Panc1 (cell line): Measurements from ENCODE around the gene THEM4. TPM values are rescaled to one million over a fixed set of nuclear protein-coding genes. Genes with fewer than 3 reads are reported as not detected.

Source experiments
- ATAC-seq: fragments of 200-7000 bp; cut with Tn5 transposase; 2 replicates; pipeline ENCODE4 v1.9.1; 2020; ENCODE audit warnings: mild to moderate bottlenecking, moderate library complexity
- BruUV-seq: library from RNA; stranded (reverse); fragments of 400-500 nt; replicated peaks from 2 replicates; lab custom pipeline; 2021; lab: Mats Ljungman, UMichigan
- CTCF ChIA-PET: fragments of 300-600 bp; sonication (Branson Sonifier 250); formaldehyde crosslinking; loops from one replicate; lab custom pipeline; 2022; ENCODE audit warnings: antibody characterized with exemption; lab: Charles Lee
- POLR2A ChIA-PET: fragments of 300-600 bp; sonication (Branson Sonifier 250); formaldehyde crosslinking; loops from one replicate; lab custom pipeline; 2022; ENCODE audit warnings: antibody characterized with exemption; lab: Charles Lee
- DNase-seq: peaks from one replicate; pipeline ENCODE4 v3.0.0-alpha.2; 2010; ENCODE audit warnings: low read depth, low spot score
- H3K27ac ChIP-seq: 2 replicates; pipeline ENCODE4 v1.5.1; 2011; ENCODE audit warnings: mild to moderate bottlenecking, low read length, inconsistent platforms
- H3K27me3 ChIP-seq: fragments of 200-500 bp; sonication (Bioruptor generic); 2 replicates; pipeline ENCODE4 v1.6.0; 2014; ENCODE audit warnings: low read length, inconsistent platforms; ENCODE audit not compliant: control insufficient read depth, insufficient read depth
- H3K36me3 ChIP-seq: fragments of 200-500 bp; sonication (Bioruptor generic); 2 replicates; pipeline ENCODE4 v1.5.1; 2014; ENCODE audit warnings: inconsistent platforms, mild to moderate bottlenecking, low read length, moderate library complexity; ENCODE audit not compliant: control insufficient read depth, insufficient read depth
- H3K4me1 ChIP-seq: 2 replicates; pipeline ENCODE4 v1.5.1; 2011; ENCODE audit warnings: inconsistent platforms, mild to moderate bottlenecking, low read length, moderate library complexity; ENCODE audit not compliant: control insufficient read depth, insufficient read depth
- H3K4me3 ChIP-seq, 2 experiments: 2 replicates each; pipeline ENCODE4 v1.5.1; 2011 to 2012; ENCODE audit warnings: low read depth in 2 of 2, low read length in 2 of 2, mild to moderate bottlenecking in 2 of 2, inconsistent platforms in 1 of 2, moderate library complexity in 1 of 2
- H3K9me3 ChIP-seq: fragments of 200-500 bp; sonication (Bioruptor generic); 2 replicates; pipeline ENCODE4 v1.5.1; 2014; ENCODE audit warnings: low read depth, mild to moderate bottlenecking, inconsistent platforms, low read length, moderate library complexity; ENCODE audit not compliant: control insufficient read depth, insufficient read depth
- POLR2AphosphoS5 ChIP-seq: IDR thresholded peaks from 2 replicates; pipeline ENCODE4 v1.6.1; 2012; ENCODE audit warnings: mild to moderate bottlenecking, low read depth, low read length, moderate library complexity
- SIN3A ChIP-seq: IDR thresholded peaks from 2 replicates; pipeline ENCODE4 v1.6.1; 2012; ENCODE audit warnings: low read depth, mild to moderate bottlenecking, low read length, moderate library complexity, borderline replicate concordance; ENCODE audit not compliant: insufficient read depth
- TCF7L2 ChIP-seq: IDR thresholded peaks from 2 replicates; pipeline ENCODE4 v1.6.1; 2011; ENCODE audit warnings: mild to moderate bottlenecking, low read depth, low read length, inconsistent platforms
- in situ Hi-C: cut with HindIII; loops from 2 replicates; pipeline ENCODE4 v1.10.0; 2016; ENCODE audit warnings: low sequenced_read_pairs, low pct_unique_long_range_greater_than_20kb
- intact Hi-C: fragments of 100-400 bp; cut with micrococcal nuclease; formaldehyde crosslinking; loops from one replicate; pipeline ENCODE4 v1.10.0; 2022; ENCODE audit not compliant: unreplicated experiment
- total RNA-seq: library from RNA; stranded (reverse); gene quantifications from one replicate; pipeline ENCODE4 v1.2.1, GENCODE V29; 2021; ENCODE audit not compliant: unreplicated experiment
- TF ChIP-seq, protein P1 (sequence below), 2 experiments: IDR thresholded peaks; 2 replicates each; pipeline ENCODE4 v1.6.1; 2011 to 2012; ENCODE audit warnings: low read depth in 2 of 2, control low read depth in 1 of 2, low read length in 1 of 2, mild to moderate bottlenecking in 1 of 2, moderate library complexity in 1 of 2; ENCODE audit not compliant: insufficient read depth in 1 of 2
- TF ChIP-seq, protein P2 (sequence below): fragments of 450-650 bp; IDR thresholded peaks from 2 replicates; pipeline ENCODE4 v1.5.1; 2017; ENCODE audit warnings: mild to moderate bottlenecking

THEM4 gene
- total RNA-seq, 1 experiment from 2014 or later, result 21.8 TPM

DNA sequence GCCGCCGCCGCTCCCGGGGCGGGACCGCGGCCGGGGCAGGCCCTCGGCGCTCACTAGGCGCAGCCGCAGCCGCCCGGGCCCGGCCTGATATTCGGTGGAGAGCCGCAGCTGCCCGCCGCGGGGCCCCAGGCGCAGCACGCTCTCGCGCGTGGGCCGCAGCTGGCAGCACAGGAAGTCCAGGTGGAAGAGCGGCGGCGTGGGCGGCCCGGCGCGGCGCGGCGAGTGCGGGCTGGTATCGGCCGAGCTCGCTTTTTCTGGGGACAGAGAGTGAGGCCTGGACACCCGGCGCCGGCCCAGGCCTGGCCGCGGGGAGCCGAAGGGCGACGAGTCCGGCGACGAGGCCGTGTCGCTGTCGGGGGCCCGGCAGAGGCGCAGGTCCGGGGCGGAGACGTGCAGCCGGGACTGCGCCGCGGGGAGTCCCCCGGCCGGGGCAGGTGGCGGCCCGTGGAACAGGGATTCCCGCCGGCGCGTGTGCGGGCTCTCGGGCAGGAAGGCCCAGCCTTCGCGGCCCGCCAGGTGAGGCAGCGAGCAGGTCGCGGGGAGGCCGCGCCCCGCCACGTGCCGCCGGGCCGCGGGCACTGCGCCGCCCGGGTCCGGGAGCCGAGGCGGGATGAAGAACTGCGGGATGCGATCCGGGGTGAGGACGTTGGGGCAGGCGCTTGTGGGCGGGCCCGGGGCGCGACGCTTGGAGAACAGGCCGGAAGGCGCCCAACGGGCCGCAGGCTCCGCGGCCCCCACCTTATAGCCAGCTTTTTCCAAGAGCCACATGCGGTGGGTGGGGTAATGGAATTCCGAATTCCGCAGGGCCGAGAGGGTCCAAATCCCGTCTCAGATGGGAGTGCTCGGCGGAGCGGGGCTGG lies 70.9 kb downstream of the THEM4 start:
- Histone ChIP-seq H3K36me3 (no peaks in the 10 kb centered on the region), H3K27me3 (no peaks in the 10 kb centered on the region), H3K9me3 (no peaks in the 10 kb centered on the region), H3K4me3 (no peak overlapping the region), H3K27ac (no peak overlapping the region), H3K4me1 (peaks cover 10% of the 10 kb centered on the region)
- CTCF ChIA-PET, result interaction anchor here (0.6 kb wide), 1 partner anchor 170 kb away, joined by 3 read pairs; no protein-coding TSS in a partner anchor
- POLR2A ChIA-PET, result no interaction called here
- BruUV-seq, result no TSS peak
- TF ChIP-seq, protein P1, sequence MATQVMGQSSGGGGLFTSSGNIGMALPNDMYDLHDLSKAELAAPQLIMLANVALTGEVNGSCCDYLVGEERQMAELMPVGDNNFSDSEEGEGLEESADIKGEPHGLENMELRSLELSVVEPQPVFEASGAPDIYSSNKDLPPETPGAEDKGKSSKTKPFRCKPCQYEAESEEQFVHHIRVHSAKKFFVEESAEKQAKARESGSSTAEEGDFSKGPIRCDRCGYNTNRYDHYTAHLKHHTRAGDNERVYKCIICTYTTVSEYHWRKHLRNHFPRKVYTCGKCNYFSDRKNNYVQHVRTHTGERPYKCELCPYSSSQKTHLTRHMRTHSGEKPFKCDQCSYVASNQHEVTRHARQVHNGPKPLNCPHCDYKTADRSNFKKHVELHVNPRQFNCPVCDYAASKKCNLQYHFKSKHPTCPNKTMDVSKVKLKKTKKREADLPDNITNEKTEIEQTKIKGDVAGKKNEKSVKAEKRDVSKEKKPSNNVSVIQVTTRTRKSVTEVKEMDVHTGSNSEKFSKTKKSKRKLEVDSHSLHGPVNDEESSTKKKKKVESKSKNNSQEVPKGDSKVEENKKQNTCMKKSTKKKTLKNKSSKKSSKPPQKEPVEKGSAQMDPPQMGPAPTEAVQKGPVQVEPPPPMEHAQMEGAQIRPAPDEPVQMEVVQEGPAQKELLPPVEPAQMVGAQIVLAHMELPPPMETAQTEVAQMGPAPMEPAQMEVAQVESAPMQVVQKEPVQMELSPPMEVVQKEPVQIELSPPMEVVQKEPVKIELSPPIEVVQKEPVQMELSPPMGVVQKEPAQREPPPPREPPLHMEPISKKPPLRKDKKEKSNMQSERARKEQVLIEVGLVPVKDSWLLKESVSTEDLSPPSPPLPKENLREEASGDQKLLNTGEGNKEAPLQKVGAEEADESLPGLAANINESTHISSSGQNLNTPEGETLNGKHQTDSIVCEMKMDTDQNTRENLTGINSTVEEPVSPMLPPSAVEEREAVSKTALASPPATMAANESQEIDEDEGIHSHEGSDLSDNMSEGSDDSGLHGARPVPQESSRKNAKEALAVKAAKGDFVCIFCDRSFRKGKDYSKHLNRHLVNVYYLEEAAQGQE (IDR thresholded peaks at IDR 0.05; ENCODE audit: insufficient read depth in 1 of 2, low read depth in 2 of 2, low read length in 1 of 2), result no peak
- TF ChIP-seq POLR2AphosphoS5 (no peak), TCF7L2 (no peak), SIN3A (no peak)
- TF ChIP-seq, protein P2, sequence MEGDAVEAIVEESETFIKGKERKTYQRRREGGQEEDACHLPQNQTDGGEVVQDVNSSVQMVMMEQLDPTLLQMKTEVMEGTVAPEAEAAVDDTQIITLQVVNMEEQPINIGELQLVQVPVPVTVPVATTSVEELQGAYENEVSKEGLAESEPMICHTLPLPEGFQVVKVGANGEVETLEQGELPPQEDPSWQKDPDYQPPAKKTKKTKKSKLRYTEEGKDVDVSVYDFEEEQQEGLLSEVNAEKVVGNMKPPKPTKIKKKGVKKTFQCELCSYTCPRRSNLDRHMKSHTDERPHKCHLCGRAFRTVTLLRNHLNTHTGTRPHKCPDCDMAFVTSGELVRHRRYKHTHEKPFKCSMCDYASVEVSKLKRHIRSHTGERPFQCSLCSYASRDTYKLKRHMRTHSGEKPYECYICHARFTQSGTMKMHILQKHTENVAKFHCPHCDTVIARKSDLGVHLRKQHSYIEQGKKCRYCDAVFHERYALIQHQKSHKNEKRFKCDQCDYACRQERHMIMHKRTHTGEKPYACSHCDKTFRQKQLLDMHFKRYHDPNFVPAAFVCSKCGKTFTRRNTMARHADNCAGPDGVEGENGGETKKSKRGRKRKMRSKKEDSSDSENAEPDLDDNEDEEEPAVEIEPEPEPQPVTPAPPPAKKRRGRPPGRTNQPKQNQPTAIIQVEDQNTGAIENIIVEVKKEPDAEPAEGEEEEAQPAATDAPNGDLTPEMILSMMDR, result no peak
- no peak for DNase-seq
- intact Hi-C loops (loop anchor here (10.0 kb wide), 3 partner anchors 144 to 394 kb away; no protein-coding TSS in a partner anchor), in situ Hi-C loops (no loop called here)
- no peak for ATAC-seq

GRCh38 chr1:151837884-151838221 lies 71.5 kb downstream of the THEM4 start:
- TF ChIP-seq, protein P1 (IDR thresholded peaks at IDR 0.05; ENCODE audit: insufficient read depth in 1 of 2, low read depth in 2 of 2, low read length in 1 of 2), result no peak
- no peak for TF ChIP-seq TCF7L2
- TF ChIP-seq SIN3A, result no peak
- TF ChIP-seq POLR2AphosphoS5, result no peak
- TF ChIP-seq, protein P2, result no peak
- H3K9me3 ChIP-seq, result no peaks in the 10 kb centered on the region
- no TSS peak for BruUV-seq
- intact Hi-C loops, result loop anchor here (2.0 to 10.0 kb wide), 4 partner anchors 75 to 393 kb away; partner anchors contain the start of gene MRPL9
- no peak for DNase-seq
- POLR2A ChIA-PET, result interaction anchor here (0.6 kb wide), 1 partner anchor 147 kb away, joined by 3 read pairs; no protein-coding TSS in a partner anchor
- CTCF ChIA-PET, result no interaction called here
- ATAC-seq, result no peak
- no peak overlapping the region for H3K4me3 ChIP-seq
- in situ Hi-C loops, result no loop called here
- H3K27me3 ChIP-seq, result no peaks in the 10 kb centered on the region
- no peaks in the 10 kb centered on the region for H3K36me3 ChIP-seq
- peaks cover 10% of the 10 kb centered on the region for H3K4me1 ChIP-seq
- H3K27ac ChIP-seq, result no peak overlapping the region
